NCI-H1092 (cell line): ENCODE results near the gene C16orf87.
"Not testable (repeated sequence)": the region's sequence is repeated elsewhere in the genome, so short reads cannot be mapped to it uniquely, and the experiment has no call there.

Source experiments
- DNase-seq: peaks from one replicate; lab custom pipeline; 2025; lab: John Stamatoyannopoulos, UW

C16orf87 gene

GRCh38 chr16:46830902-46831647 lies at the start of gene C16orf87:
TSS of gene C16orf87 (minus strand) at chr16:46831180. CDS start at chr16:46831149, 31 bp downstream.
- DNase-seq: peak; percentile 91

GRCh38 chr16:46875243-46875642 lies 44.3 kb upstream of the C16orf87 start:
- DNase-seq: no peak

GRCh38 chr16:46873201-46873600 lies 42.2 kb upstream of the C16orf87 start:
- DNase-seq: no peak

GRCh38 chr16:46871597-46871996 lies 40.6 kb upstream of the C16orf87 start:
- DNase-seq: no peak

GRCh38 chr16:46868891-46869290 lies 37.9 kb upstream of the C16orf87 start:
- not testable (repeated sequence) for DNase-seq

GRCh38 chr16:46867486-46867885 lies 36.5 kb upstream of the C16orf87 start:
- not testable (repeated sequence) for DNase-seq

DNA sequence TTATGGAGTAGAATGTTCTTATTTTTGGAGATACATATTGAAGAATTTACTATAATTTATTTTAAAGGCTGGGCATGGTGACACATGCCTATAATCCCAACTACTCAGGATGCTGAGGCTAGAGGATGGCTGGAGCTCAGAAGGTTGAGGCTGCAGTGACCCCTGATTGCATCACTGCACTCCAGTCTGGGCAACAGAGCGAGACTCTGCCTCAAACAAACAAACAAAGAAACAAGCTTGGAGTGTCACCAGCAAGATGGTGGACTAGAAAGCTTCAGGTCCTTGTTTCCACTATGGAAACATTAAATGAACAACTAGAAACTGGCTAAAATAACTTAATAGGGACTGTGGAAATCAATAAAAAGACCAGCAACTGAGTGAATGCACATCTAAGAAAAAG lies 35.3 kb upstream of the C16orf87 start:
- DNase-seq: no peak

- no peak for DNase-seq
Observed at GRCh38 chr16:46862555-46863447, 31.8 kb upstream of the C16orf87 start.

DNA sequence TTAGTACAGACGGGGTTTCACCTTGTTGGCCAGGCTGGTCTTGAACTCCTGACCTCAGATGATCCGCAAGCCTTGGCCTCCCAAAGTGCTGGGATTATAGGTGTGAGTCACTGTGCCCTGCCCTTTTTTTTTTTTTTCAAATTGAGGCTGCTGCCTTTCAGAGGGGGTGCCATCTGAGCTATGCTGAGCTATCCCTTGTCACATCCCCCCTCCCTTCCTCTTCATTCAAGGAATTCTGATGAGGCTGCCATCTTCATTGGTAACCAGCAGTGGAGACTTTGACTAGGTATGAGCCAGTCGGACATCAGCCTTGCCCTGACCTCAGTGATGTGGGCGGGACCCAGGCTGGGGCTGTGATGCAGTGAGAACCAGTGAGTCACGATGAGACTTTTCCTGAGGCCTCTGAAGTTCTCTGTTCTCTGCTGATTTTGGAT lies 28.8 kb upstream of the C16orf87 start:
- DNase-seq: no peak

DNA sequence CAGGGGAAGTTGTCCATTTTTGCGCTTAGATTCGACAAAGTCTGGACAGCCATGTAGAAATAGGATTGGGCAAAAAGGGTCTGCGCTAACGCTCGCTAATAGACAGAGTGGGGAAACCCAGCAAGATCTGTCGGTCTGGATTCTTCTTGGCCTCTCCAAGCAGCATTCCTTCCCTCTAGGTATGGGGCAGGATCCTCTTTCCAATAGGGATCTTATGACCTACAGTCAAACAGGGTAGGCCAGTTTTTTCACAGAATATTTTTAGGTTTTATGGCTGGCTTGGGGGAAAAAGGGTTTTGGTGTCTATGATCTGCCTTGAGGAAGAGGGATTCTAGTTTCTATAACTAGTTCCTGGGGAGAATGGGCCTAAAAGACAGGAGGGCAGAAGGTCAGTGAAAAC lies 27.2 kb upstream of the C16orf87 start:
- DNase-seq: no peak

DNA sequence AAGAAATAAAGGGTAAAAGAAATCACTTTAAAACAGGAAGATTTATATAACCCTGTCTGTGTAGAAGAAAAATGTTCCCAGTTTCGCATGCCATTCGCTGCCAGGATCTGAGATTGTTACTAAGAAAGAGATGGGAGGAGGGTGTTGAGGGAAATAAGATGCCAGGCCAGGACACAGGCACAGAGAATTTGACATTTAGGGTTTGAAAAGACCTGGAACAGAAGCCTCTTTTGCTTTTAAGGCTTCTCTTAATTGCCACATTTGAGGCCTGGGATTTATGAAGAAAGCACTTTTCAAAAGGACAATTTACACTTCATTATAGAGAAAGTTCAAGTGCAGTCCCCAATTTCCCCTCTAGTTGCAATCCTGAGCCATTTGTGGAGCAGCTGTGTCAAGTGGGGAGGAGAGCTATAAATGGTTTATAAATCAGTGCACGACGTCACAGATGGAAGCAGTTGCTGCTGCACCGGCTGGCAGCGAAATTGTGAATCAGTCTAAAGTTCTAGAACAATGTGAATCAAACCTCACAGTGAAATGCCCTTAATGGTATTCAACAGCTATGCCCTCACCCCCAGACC lies 26.5 kb upstream of the C16orf87 start:
- peak; percentile 52 for DNase-seq

- DNase-seq: no peak
Observed at GRCh38 chr16:46855389-46855788, 24.4 kb upstream of the C16orf87 start.

GRCh38 chr16:46854846-46855245 lies 23.9 kb upstream of the C16orf87 start:
- DNase-seq: no peak

DNA sequence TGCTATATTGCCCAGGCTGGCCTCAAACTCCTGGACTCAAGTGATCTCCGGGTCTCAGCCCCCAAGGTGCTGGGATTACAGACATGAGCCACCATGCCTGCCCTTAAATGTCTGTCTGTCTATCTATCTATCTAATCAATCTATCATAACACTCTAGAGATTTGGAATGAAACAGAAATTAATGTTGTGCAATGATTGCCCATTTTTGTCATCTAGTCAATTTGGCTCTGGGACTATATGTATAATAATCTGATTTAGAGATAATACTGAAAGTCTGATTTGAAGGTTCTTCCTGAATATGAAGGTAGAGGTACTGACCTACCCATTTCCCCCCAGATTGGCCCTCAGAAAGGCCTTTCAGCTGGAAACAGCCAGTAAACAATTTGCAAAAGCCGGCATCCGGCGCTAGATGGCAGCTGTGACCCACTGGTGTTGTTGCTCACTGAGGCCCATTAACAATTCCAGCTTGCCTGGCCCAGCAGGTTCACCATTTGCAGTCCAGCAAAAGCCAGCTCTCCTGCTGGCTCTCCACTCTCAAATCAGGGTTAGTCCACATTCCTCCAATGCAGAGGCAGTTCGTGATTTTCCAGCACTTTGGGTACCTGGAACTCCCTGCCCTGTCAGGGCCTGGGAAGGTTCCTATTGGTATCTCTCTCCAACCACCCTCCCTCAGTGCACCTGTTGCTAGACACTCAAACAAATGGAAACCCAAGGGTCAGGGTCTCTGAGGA lies 22.9 kb upstream of the C16orf87 start:
- peak; percentile 56 for DNase-seq

- no peak for DNase-seq
Observed at GRCh38 chr16:46852130-46852529, 21.1 kb upstream of the C16orf87 start.

GRCh38 chr16:46850619-46851555 lies 19.9 kb upstream of the C16orf87 start:
- no peak for DNase-seq

- DNase-seq: no peak
Observed at GRCh38 chr16:46848768-46849764, 18.1 kb upstream of the C16orf87 start.

DNA sequence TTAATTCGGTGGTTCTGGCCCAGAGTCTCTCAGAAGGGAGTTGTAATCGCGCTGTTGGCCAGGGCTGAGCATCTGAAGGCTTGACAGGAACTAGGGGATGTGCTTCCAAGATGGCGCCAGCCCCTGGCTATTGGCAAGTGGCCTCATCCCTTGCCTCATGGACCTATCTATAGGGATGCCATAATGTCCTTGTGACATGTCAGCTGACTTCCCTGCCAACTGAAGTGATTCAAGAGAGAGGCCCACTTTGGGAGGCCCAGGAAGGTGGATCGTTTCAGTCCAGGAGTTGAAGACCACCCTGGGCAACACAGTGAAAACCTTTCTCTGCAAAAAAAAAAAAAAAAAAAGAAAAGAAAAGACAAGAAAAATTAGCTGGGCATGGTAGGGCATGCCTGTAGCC lies 15.0 kb upstream of the C16orf87 start:
- no peak for DNase-seq

GRCh38 chr16:46844771-46845170 lies 13.8 kb upstream of the C16orf87 start:
- no peak for DNase-seq
